ENCODE measurements around the gene LAMC3.
"Not testable (repeated sequence)": the region's sequence is repeated elsewhere in the genome, so short reads cannot be mapped to it uniquely, and the experiment has no call there.

Gene LAMC3

DNA sequence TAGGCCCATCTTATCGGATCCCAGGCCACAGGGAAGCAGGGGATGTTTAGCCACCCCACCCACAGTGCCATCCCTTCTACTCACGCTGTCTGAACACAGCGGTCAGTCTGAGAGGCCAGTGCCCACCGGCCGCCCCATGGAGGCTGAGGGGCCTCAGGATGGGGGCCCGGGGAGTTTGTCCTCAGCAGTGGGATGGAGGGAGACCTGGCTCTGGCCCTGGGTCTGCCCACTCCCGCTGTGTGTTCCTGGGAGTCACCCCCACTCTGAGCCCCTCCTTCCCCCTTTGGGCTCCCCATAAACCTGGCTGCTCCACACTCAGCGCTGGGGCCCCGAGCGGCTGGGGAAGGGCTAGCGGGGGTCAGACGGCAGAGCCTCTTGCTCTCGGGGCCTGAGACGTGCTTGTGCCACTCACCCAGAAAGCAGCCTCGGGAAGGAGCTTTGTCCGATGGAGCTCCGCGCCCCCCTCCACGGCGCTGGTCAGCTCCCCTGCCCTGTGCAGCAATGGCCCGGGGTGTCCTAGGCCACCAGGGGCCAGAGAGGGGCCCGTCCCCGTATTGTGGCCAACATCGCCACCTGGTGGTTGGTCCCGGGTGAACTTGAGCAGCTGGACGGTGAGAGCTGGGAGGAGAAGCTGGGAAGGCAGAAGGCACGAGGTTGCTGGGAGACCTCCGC, 10.9 kb upstream of the LAMC3 start:
- no peaks in the 10 kb centered on the region for H3K9me3 ChIP-seq (ENCODE audit: control insufficient read depth in 1 of 2, low read length in 2 of 2)
- H3K4me3 ChIP-seq (ENCODE audit: low read depth in 1 of 2, low read length in 2 of 2) = no peak overlapping the region
- H3K4me1 ChIP-seq (ENCODE audit: control insufficient read depth in 1 of 2, insufficient read depth in 2 of 2, low read length in 2 of 2) = peaks cover 0 to 3% of the 10 kb centered on the region in 2 donors
- no peaks in the 10 kb centered on the region for H3K36me3 ChIP-seq (ENCODE audit: control insufficient read depth in 1 of 2, insufficient read depth in 2 of 2, low read length in 2 of 2)
- H3K27me3 ChIP-seq (ENCODE audit: control insufficient read depth in 1 of 2, insufficient read depth in 2 of 2, low read length in 2 of 2) = peaks cover 15 to 26% of the 10 kb centered on the region in 2 donors
- no peak overlapping the region for H3K9ac ChIP-seq (ENCODE audit: low read depth in 1 of 2, low read length in 2 of 2)
- no peak overlapping the region for H3K27ac ChIP-seq (ENCODE audit: low read depth, low read length)

DNA sequence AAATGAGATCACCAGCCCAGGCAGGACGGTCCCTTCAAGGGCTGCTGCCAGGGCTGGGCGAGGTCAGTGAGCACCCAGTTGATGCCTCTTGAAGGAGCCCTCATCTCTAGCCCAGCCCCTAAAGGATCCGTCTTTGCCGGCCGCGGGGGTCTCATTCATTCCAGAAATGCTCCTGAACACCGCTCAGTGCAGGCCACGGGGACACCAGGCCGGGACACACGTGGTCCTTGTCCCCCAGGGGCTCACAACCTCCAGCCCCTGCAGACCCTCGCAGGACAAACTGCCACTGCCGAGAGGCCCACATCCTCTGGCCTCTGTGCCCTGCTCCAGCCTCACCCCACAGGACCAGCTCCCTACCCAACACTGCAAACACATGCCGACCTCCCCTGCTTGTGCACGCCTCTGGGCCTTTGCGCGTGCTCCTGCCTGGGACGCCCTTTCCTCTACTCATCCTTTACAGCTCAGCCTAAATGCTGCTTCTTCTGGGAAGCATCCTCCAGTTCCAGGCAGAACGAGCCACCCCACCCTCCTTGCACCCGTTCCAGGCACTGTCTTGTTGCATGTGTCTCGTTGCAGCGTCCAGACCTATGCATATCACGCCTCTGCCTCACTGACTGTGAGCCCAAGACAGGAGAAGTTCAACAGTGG, 10.3 kb upstream of the LAMC3 start:
- H3K27ac ChIP-seq (ENCODE audit: low read depth, low read length) = no peak overlapping the region
- no peaks in the 10 kb centered on the region for H3K36me3 ChIP-seq (ENCODE audit: control insufficient read depth in 1 of 2, insufficient read depth in 2 of 2, low read length in 2 of 2)
- no peak overlapping the region for H3K4me3 ChIP-seq (ENCODE audit: low read depth in 1 of 2, low read length in 2 of 2)
- H3K4me1 ChIP-seq (ENCODE audit: control insufficient read depth in 1 of 2, insufficient read depth in 2 of 2, low read length in 2 of 2) = peaks cover 0 to 3% of the 10 kb centered on the region in 2 donors
- peaks cover 15 to 26% of the 10 kb centered on the region in 2 donors for H3K27me3 ChIP-seq (ENCODE audit: control insufficient read depth in 1 of 2, insufficient read depth in 2 of 2, low read length in 2 of 2)
- H3K9me3 ChIP-seq (ENCODE audit: control insufficient read depth in 1 of 2, low read length in 2 of 2) = no peaks in the 10 kb centered on the region
- no peak overlapping the region for H3K9ac ChIP-seq (ENCODE audit: low read depth in 1 of 2, low read length in 2 of 2)

DNA sequence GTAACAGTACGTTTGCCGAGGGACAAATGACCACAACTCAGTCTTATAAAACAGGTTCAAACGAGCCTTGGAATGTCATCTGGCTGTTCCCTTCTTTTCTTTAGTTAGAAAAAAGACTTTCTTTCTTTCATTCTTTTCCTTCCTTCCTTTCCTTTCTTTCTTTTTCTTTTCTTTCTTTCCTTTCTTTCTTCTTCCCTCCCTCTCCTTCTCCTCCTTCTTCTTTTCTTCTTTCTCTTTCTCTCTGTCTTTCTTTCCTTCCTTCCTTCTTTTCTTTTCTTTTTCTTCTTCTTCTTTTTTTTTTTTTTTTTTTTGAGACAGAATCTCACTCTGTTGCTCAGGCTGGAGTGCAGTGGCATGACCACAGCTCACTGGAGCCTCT, 9.7 kb upstream of the LAMC3 start:
- Histone ChIP-seq H3K27ac (ENCODE audit: low read depth, low read length) (no peak overlapping the region), H3K36me3 (ENCODE audit: control insufficient read depth in 1 of 2, insufficient read depth in 2 of 2, low read length in 2 of 2) (no peaks in the 10 kb centered on the region), H3K27me3 (ENCODE audit: control insufficient read depth in 1 of 2, insufficient read depth in 2 of 2, low read length in 2 of 2) (peaks cover 15 to 26% of the 10 kb centered on the region in 2 donors)

DNA sequence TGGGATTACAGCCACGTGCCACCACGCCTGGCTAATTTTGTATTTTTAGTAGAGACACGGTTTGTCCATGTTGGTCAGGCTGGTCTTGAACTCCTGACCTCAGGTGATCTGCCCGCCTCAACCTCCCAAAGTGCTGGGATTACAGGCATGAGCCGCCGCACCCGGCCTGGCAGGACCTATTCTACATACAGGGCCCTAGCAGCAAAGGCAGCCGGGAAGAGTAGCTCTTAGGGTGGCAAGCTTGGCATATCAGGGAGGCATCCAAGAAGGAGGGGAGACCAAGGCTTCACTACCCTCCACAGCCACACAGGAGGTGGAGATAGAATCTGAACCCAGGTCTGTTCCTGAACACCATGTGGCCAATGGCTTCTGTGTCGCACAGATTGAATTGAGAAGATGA, 8.4 kb upstream of the LAMC3 start:
- H3K9me3 ChIP-seq (ENCODE audit: control insufficient read depth in 1 of 2, low read length in 2 of 2); H3K4me3 ChIP-seq (ENCODE audit: low read depth in 1 of 2, low read length in 2 of 2); H3K4me1 ChIP-seq (ENCODE audit: control insufficient read depth in 1 of 2, insufficient read depth in 2 of 2, low read length in 2 of 2); H3K36me3 ChIP-seq (ENCODE audit: control insufficient read depth in 1 of 2, insufficient read depth in 2 of 2, low read length in 2 of 2); H3K27ac ChIP-seq (ENCODE audit: low read depth, low read length); H3K9ac ChIP-seq (ENCODE audit: low read depth in 1 of 2, low read length in 2 of 2): not testable (repeated sequence)
- H3K27me3 ChIP-seq (ENCODE audit: control insufficient read depth in 1 of 2, insufficient read depth in 2 of 2, low read length in 2 of 2) = peaks cover 15 to 26% of the 10 kb centered on the region in 2 donors

More for the DNA sequence above, 9.7 kb upstream of the LAMC3 start:
- Histone ChIP-seq H3K4me3 (ENCODE audit: low read depth in 1 of 2, low read length in 2 of 2) (no peak overlapping the region), H3K4me1 (ENCODE audit: control insufficient read depth in 1 of 2, insufficient read depth in 2 of 2, low read length in 2 of 2) (peaks cover 0 to 3% of the 10 kb centered on the region in 2 donors), H3K9ac (ENCODE audit: low read depth in 1 of 2, low read length in 2 of 2) (no peak overlapping the region), H3K9me3 (ENCODE audit: control insufficient read depth in 1 of 2, low read length in 2 of 2) (no peaks in the 10 kb centered on the region)

DNA sequence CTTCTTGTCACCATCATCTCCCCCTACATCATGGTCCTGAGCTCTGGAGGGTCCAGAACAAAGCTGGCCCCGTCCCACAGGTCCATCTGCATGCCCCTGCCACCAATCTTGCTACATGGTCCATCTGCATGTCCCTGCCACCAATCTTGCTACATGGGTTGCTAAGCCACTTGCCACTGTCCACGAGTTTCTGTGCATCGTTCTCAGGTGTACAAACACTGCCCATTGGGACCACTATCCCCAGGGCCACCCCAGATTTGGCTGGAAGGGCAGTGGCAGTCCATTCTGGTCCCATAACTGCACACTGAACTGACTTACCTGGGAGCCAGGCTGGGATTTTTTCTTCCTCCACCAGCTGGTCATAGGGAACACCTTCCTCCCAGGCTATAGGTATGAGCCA, 8.0 kb upstream of the LAMC3 start:
- Histone ChIP-seq H3K9ac (ENCODE audit: low read depth in 1 of 2, low read length in 2 of 2) (no peak overlapping the region), H3K4me3 (ENCODE audit: low read depth in 1 of 2, low read length in 2 of 2) (no peak overlapping the region), H3K27me3 (ENCODE audit: control insufficient read depth in 1 of 2, insufficient read depth in 2 of 2, low read length in 2 of 2) (peaks cover 15 to 26% of the 10 kb centered on the region in 2 donors), H3K4me1 (ENCODE audit: control insufficient read depth in 1 of 2, insufficient read depth in 2 of 2, low read length in 2 of 2) (no peaks in the 10 kb centered on the region), H3K36me3 (ENCODE audit: control insufficient read depth in 1 of 2, insufficient read depth in 2 of 2, low read length in 2 of 2) (no peaks in the 10 kb centered on the region), H3K9me3 (ENCODE audit: control insufficient read depth in 1 of 2, low read length in 2 of 2) (no peaks in the 10 kb centered on the region), H3K27ac (ENCODE audit: low read depth, low read length) (no peak overlapping the region)

DNA sequence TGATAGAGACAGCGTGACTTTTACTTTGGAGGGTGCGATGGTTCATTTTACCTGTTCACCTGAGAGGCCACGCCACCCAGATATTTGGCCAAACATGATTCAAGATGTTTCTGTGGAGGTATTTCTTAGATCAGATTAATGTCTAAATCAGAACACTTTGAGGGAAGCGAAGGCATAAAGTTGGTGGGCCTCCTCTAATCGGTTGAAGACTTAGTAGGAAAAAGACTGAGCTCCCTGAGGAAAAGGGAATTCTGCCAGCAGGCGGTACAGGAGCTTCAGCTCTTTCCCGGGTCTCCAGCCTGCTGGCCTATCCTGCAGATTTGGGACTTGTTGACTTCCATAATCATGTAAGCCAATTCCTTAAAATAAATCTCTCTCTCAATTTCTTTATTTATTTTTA, 7.0 kb upstream of the LAMC3 start:
- H3K4me3 ChIP-seq (ENCODE audit: low read depth in 1 of 2, low read length in 2 of 2) = no peak overlapping the region
- no peaks in the 10 kb centered on the region for H3K9me3 ChIP-seq (ENCODE audit: control insufficient read depth in 1 of 2, low read length in 2 of 2)
- peaks cover 15 to 26% of the 10 kb centered on the region in 2 donors for H3K27me3 ChIP-seq (ENCODE audit: control insufficient read depth in 1 of 2, insufficient read depth in 2 of 2, low read length in 2 of 2)
- no peak overlapping the region for H3K27ac ChIP-seq (ENCODE audit: low read depth, low read length)
- H3K9ac ChIP-seq (ENCODE audit: low read depth in 1 of 2, low read length in 2 of 2) = no peak overlapping the region
- no peaks in the 10 kb centered on the region for H3K36me3 ChIP-seq (ENCODE audit: control insufficient read depth in 1 of 2, insufficient read depth in 2 of 2, low read length in 2 of 2)
- no peaks in the 10 kb centered on the region for H3K4me1 ChIP-seq (ENCODE audit: control insufficient read depth in 1 of 2, insufficient read depth in 2 of 2, low read length in 2 of 2)

DNA sequence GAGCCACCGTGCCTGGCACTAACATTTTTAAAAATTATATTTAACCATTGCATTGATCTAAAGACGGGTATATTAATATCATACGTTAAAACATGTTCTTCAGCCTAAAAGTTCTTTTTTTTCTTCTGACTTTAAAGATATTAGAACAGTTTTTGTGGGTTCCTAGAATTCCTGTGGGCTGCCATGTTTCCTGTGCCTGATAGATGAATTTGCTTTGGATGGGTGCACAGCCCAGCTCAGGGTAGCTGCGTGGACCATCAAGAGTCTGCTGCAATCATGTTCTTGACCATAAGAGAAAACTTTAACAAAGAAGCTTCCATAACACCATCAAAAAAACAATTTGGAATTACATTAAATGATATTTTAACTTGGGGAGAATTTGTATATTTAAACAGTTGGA, 2.4 kb upstream of the LAMC3 start:
- Histone ChIP-seq H3K9ac (ENCODE audit: low read depth in 1 of 2, low read length in 2 of 2) (no peak overlapping the region), H3K4me1 (ENCODE audit: control insufficient read depth in 1 of 2, insufficient read depth in 2 of 2, low read length in 2 of 2) (no peaks in the 10 kb centered on the region), H3K27ac (ENCODE audit: low read depth, low read length) (no peak overlapping the region), H3K36me3 (ENCODE audit: control insufficient read depth in 1 of 2, insufficient read depth in 2 of 2, low read length in 2 of 2) (no peaks in the 10 kb centered on the region), H3K27me3 (ENCODE audit: control insufficient read depth in 1 of 2, insufficient read depth in 2 of 2, low read length in 2 of 2) (peaks cover 15 to 25% of the 10 kb centered on the region in 2 donors), H3K9me3 (ENCODE audit: control insufficient read depth in 1 of 2, low read length in 2 of 2) (no peaks in the 10 kb centered on the region), H3K4me3 (ENCODE audit: low read depth in 1 of 2, low read length in 2 of 2) (no peak overlapping the region)

DNA sequence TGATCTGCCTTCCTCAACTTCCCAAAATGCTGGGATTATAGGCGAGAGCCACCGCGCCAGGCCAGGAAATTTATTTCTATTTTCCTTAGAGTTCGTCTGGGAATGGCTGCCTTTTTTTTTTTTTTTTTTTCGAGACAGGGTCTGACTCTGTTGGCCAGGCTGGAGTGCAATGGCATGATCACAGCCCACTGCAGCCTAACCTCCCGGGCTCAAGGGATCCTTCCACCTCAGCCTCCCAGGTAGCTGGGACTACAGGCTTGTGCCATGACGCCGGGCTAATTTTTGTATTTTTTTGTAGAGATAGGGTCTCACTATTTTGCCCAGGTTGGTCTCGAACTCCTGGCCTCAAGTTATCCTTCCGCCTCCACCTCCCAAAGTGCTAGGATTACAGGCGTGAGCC, 888 bp upstream of the LAMC3 start:
- H3K27me3 ChIP-seq (ENCODE audit: control insufficient read depth in 1 of 2, insufficient read depth in 2 of 2, low read length in 2 of 2) = peaks cover 23 to 32% of the 10 kb centered on the region in 2 donors
- H3K27ac ChIP-seq (ENCODE audit: low read depth, low read length) = no peak overlapping the region
- no peak overlapping the region for H3K4me3 ChIP-seq (ENCODE audit: low read depth in 1 of 2, low read length in 2 of 2)
- no peaks in the 10 kb centered on the region for H3K9me3 ChIP-seq (ENCODE audit: control insufficient read depth in 1 of 2, low read length in 2 of 2)
- no peaks in the 10 kb centered on the region for H3K4me1 ChIP-seq (ENCODE audit: control insufficient read depth in 1 of 2, insufficient read depth in 2 of 2, low read length in 2 of 2)
- H3K9ac ChIP-seq (ENCODE audit: low read depth in 1 of 2, low read length in 2 of 2) = no peak overlapping the region
- no peaks in the 10 kb centered on the region for H3K36me3 ChIP-seq (ENCODE audit: control insufficient read depth in 1 of 2, insufficient read depth in 2 of 2, low read length in 2 of 2)

DNA sequence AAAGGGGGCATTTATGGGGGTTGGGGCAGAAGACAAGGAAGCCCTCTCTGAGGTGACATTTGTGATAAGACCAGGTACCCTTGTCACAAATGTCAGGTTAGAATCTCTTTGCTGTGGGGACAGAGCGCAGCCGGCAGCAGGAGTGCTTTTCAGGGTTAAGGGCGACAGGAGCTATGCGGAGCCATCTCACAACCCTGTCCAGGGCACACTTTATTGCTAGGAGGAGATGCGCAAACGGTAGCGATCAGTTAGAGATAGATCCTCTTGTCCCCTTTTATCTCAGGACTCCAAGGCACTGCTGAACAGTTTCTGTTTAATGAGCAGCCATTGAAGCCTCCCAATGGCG, 438 bp upstream of the LAMC3 start:
- Histone ChIP-seq H3K9ac (ENCODE audit: low read depth in 1 of 2, low read length in 2 of 2) (no peak overlapping the region), H3K4me3 (ENCODE audit: low read depth in 1 of 2, low read length in 2 of 2) (no peak overlapping the region), H3K9me3 (ENCODE audit: control insufficient read depth in 1 of 2, low read length in 2 of 2) (no peaks in the 10 kb centered on the region), H3K4me1 (ENCODE audit: control insufficient read depth in 1 of 2, insufficient read depth in 2 of 2, low read length in 2 of 2) (no peaks in the 10 kb centered on the region), H3K27me3 (ENCODE audit: control insufficient read depth in 1 of 2, insufficient read depth in 2 of 2, low read length in 2 of 2) (peaks cover 23 to 32% of the 10 kb centered on the region in 2 donors), H3K36me3 (ENCODE audit: control insufficient read depth in 1 of 2, insufficient read depth in 2 of 2, low read length in 2 of 2) (no peaks in the 10 kb centered on the region), H3K27ac (ENCODE audit: low read depth, low read length) (no peak overlapping the region)

DNA sequence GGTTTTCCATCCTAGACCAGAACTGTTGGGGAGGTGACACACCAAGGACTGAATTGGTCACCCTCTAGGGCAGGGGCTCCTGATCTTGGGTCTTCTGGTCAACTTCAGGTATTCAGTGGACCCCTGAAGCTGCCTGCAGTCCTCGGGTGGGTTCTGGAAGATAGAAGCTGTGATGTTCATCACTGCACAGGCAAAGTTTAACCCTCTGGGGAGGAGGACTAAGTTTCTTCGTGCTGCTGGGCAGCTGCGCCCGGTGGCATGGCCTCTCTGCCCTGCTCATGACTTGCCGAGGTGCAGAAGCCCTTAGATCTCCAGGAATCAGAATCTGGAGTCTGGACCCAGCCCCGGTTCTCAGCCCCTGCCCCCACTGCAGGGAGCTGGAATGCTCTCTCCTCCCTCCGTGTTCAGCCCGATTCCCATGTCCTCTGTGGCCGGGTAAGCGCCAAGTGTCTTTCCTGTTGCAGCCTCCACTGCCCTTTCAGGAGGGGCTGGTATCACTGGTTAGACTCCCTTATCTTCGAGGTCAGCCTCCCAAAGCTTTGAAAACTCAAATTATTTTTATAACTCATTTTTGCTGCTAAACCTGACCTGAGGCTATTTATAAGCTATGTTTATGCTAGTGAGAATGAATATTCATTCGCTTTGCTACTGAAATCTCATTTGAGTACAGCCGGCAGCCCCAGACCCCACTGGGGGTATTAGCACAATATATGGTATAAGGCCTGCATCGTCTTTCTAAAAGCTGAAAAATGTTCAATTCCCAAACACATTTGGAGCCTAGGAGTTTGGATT, 1.7 kb downstream of the LAMC3 start:
- H3K4me3 ChIP-seq (ENCODE audit: low read depth in 1 of 2, low read length in 2 of 2) = no peak overlapping the region
- no peaks in the 10 kb centered on the region for H3K36me3 ChIP-seq (ENCODE audit: control insufficient read depth in 1 of 2, insufficient read depth in 2 of 2, low read length in 2 of 2)
- H3K4me1 ChIP-seq (ENCODE audit: control insufficient read depth in 1 of 2, insufficient read depth in 2 of 2, low read length in 2 of 2) = no peaks in the 10 kb centered on the region
- no peak overlapping the region for H3K9ac ChIP-seq (ENCODE audit: low read depth in 1 of 2, low read length in 2 of 2)
- H3K27me3 ChIP-seq (ENCODE audit: control insufficient read depth in 1 of 2, insufficient read depth in 2 of 2, low read length in 2 of 2) = peaks cover 23 to 32% of the 10 kb centered on the region in 2 donors
- no peak overlapping the region for H3K27ac ChIP-seq (ENCODE audit: low read depth, low read length)
- H3K9me3 ChIP-seq (ENCODE audit: control insufficient read depth in 1 of 2, low read length in 2 of 2) = no peaks in the 10 kb centered on the region

Data from duodenal mucosa (tissue), 2 donors.